Right lobe of liver (tissue), 4 donors: Measurements from ENCODE around the gene IPCEF1.

Source experiments
- CTCF ChIP-seq, 4 donors: fragments of 200-600 bp in 3 of 4; fragments of 450-650 bp in 1 of 4; IDR thresholded peaks; one replicate each; pipeline versions ENCODE4 v1.5.1 to v1.8.0; 2016 to 2022; ENCODE audit warnings: antibody characterized with exemption in 4 of 4, mild to moderate bottlenecking in 2 of 4
- POLR2A ChIP-seq: fragments of 450-650 bp; IDR thresholded peaks from one replicate; pipeline ENCODE4 v1.6.1; 2017; ENCODE audit warnings: antibody characterized with exemption, mild to moderate bottlenecking
- donor health status: DM: no; HTN: no; CAD: no.
- donor health status: DM: no; HTN: no; CAD: no.
- donor health status: DM: no; HTN: yes; CAD: no.

- TF ChIP-seq CTCF (IDR thresholded peaks at IDR 0.05) (no peak), POLR2A (no peak)
These were observed 48.7 kb downstream of the IPCEF1 start for GRCh38 chr6:154307696-154308425.
